ENCODE measurements around the gene PRPSAP2.

- TF ChIP-seq CTCF (IDR thresholded peaks at IDR 0.05; ENCODE audit: insufficient read depth, low read length, poor library complexity, severe bottlenecking) (no peak), EZH2phosphoT487 (conservative IDR thresholded peaks at IDR 0.05; ENCODE audit: low read length) (no peak)
These were observed 52.4 kb downstream of the PRPSAP2 start for GRCh38 chr17:18910326-18910725.

Measured in SU-DHL-6 (cell line).